Measurements from ENCODE around the gene PTPA. TPM values are rescaled to one million over a fixed set of nuclear protein-coding genes. Genes with fewer than 3 reads are reported as not detected.

PTPA gene
- total and polyA plus RNA-seq, 10 of the 15 experiments (the other 5 are each of a cell fraction or from before 2014, with no cell fraction given) = 1.6 to 111 (median 55.1) TPM

DNA sequence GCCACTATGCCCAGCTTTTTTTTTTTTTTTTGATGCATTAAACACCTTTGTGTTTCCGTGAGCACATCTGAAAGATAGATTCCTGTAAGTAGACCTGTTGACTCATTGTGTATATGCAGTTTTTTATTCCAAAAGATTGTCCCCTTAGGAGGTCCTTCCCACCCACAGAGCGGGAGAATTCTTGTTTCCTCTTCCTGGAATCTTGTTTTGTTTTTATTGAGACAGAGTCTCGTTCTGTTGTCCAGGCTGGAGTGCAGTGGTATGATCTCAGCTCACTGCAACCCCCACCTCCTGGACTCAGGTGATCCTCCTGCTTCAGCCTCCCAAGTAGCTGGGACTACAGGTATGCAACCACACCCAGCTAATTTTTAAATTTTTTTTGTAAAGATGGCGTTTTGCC, 7.6 kb downstream of the PTPA start:
- intact Hi-C loops (cut with micrococcal nuclease; ENCODE audit: unreplicated experiment) = no loop called here
- POLR2A ChIA-PET = no interaction called here

More for the DNA sequence above, 7.6 kb downstream of the PTPA start:
- Histone ChIP-seq H3K9me3 (replicated peaks; ENCODE audit: control insufficient read depth, insufficient read depth, low read length) (no peaks in the 10 kb centered on the region), H4K20me1 (ENCODE audit: control insufficient read depth, insufficient read depth) (no peaks in the 10 kb centered on the region), H3K36me3 (ENCODE audit: control insufficient read depth in 2 of 2, insufficient read depth in 2 of 2, low read length in 1 of 2) (peaks cover 9 to 10% of the 10 kb centered on the region in 2 experiments), H3K4me2 (ENCODE audit: control insufficient read depth, insufficient read depth) (no peak overlapping the region), H3K9ac (ENCODE audit: control insufficient read depth, insufficient read depth, low read length) (no peak overlapping the region), H3K4me3 (no peak overlapping the region), H3K27me3 (replicated peaks in 1 of 2; ENCODE audit: control insufficient read depth in 2 of 2, insufficient read depth in 2 of 2, low read length in 1 of 2) (no peaks in the 10 kb centered on the region), H3K27ac (ENCODE audit: control insufficient read depth, insufficient read depth) (no peak overlapping the region), H3K4me1 (ENCODE audit: control insufficient read depth, insufficient read depth, low read length) (peaks cover 3% of the 10 kb centered on the region; the same call in 1 of the 2 replicates), H2AFZ (ENCODE audit: control insufficient read depth, low read depth, low read length) (no peak overlapping the region), H3K79me2 (ENCODE audit: control insufficient read depth, insufficient read depth, low read length) (peaks cover 12% of the 10 kb centered on the region)
- FAIRE-seq = no peak
- in situ Hi-C loops (cut with MboI) = no loop called here
- TF ChIP-seq STAT1 (conservative IDR thresholded peaks at IDR 0.05) (no peak), NFYB (IDR thresholded peaks at IDR 0.05; ENCODE audit: insufficient read depth, low read depth, low read length) (no peak), IRF4 (IDR thresholded peaks at IDR 0.05; ENCODE audit: low read depth, low read length) (no peak), CTCF (IDR thresholded peaks at IDR 0.05 in 2 of 3, conservative IDR thresholded peaks at IDR 0.05 in 1 of 3; ENCODE audit: control insufficient read depth in 2 of 3, extremely low read depth in 1 of 3, insufficient read depth in 1 of 3, low read depth in 3 of 3, low read length in 3 of 3) (no peak), BCL3 (IDR thresholded peaks at IDR 0.05; ENCODE audit: borderline replicate concordance, insufficient read depth, low read depth, low read length, poor library complexity, severe bottlenecking) (no peak), MYC (IDR thresholded peaks at IDR 0.05; ENCODE audit: insufficient read depth, insufficient read length, insufficient replicate concordance, low read length, severe bottlenecking) (no peak), FOXM1 (IDR thresholded peaks at IDR 0.05; ENCODE audit: low read depth, low read length) (no peak), SKIL (IDR thresholded peaks at IDR 0.05; ENCODE audit: low read depth, poor library complexity, severe bottlenecking) (no peak)
- TF ChIP-seq, protein P1, sequence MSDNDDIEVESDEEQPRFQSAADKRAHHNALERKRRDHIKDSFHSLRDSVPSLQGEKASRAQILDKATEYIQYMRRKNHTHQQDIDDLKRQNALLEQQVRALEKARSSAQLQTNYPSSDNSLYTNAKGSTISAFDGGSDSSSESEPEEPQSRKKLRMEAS (IDR thresholded peaks at IDR 0.05; ENCODE audit: low read depth, low read length) = no peak
- ChIA-PET CTCF (interaction anchor here (0.6 to 4.4 kb wide), 3 partner anchors 10 to 1090 kb away, joined by 3 to 16 read pairs (median 4); no protein-coding TSS in a partner anchor), SMC1A (ENCODE audit: uncharacterized antibody, unreplicated experiment) (no interaction called here), RAD21 (ENCODE audit: unreplicated experiment) (no interaction called here)
- WGBS (ENCODE audit: insufficient coverage, insufficient replicate concordance, low lambda C conversion rate, missing lambda C conversion rate) = 86% methylated on average over 4 of the region's 4 CpGs
- no peak for ATAC-seq
- BruUV-seq (replicated peaks) = no TSS peak
- no peak for DNase-seq (ENCODE audit: low read depth, low spot score)
